CD4-positive, alpha-beta T cell treated with Interleukin-2 at 100 ng/mL for 4 hours (primary cell): ENCODE results near the gene GPN1.
A peak's percentile ranks its signal among the peaks of the same experiment; 100 is the strongest.
"Not testable (repeated sequence)": the region's sequence is repeated elsewhere in the genome, so short reads cannot be mapped to it uniquely, and the experiment has no call there.

Experiments used
- DNase-seq: peaks from one replicate; pipeline ENCODE4 v3.0.0-alpha.2; 2020; ENCODE audit warnings: low spot score

Gene GPN1

DNA sequence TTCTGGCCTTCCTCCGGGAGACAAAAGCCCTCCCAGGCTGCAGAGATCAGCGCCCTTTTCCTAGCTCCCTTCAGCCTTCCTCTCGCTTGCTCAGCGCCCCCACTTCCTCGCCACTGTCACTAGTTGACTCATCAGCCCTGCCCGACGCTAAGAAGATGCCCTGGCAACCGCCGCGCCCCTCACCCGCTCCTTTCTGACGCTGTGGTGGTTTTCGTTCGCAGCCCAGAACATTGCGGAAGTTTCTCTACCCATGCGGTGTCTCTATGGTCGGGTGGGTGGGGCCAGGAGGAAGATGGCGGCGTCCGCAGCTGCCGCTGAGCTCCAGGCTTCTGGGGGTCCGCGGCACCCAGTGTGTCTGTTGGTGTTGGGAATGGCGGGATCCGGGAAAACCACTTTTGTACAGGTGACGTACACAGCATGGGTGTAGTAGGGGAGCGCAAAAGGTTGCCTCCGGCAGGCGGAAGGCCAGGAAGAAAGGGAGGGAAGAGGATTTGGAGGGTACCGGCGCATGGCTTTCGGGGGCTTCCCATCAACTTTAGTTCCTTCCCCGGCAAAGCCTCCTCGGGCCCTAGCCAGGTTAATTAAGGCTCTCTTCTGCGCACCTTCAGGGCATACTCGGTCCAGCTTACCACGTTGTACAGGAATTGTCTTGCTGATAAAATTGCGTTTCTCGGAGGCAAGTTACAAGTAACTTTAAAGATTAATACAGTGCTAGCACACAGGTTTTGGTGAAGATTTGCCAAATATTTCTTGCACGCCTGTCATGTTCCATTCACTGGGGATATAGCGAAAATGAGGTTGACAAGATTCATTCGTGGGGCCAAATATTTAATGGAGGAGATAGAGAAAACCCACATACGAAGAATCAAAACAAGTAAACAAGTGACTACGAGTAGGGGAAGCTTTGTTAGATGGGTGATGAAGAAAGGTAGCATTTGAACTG is at the start of gene GPN1, which contains the start of gene CCDC121:
TSS of gene GPN1 (plus strand) at position 284 of the 943 bp plus-strand sequence. CDS start at position 293, 9 bp downstream.
TSS of gene CCDC121 (minus strand) at position 246 of the 943 bp plus-strand sequence. CDS start 1,213 bp downstream, outside the sequence.
- DNase-seq, result peak; percentile 95

DNA sequence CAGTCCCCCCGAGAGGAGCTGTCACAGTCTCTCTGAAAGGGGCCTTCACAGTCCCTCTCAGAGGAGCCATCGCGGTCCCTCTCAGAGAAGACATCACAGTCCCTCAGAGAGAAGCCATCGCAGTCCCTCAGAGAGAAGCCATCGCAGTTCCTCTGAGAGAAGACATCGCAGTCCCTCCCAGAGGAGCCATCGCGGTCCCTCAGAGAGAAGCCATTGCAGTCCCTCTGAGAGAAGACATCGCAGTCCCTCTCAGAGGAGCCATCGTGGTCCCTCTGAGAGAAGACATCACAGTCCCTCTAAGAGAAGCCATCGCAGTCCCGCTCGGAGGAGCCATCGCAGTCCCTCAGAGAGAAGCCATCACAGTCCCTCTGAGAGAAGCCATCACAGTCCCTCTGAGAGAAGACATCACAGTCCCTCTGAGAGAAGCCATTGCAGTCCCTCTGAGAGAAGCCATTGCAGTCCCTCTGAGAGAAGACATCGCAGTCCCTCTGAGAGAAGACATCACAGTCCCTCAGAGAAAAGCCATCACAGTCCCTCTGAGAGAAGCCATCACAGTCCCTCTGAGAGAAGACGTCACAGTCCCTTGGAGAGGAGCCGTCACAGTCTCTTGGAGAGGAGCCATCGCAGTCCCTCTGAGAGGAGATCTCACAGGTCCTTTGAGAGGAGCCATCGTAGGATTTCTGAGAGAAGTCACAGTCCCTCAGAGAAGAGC is 47.3 kb upstream of the GPN1 start:
- no peak for DNase-seq

DNA sequence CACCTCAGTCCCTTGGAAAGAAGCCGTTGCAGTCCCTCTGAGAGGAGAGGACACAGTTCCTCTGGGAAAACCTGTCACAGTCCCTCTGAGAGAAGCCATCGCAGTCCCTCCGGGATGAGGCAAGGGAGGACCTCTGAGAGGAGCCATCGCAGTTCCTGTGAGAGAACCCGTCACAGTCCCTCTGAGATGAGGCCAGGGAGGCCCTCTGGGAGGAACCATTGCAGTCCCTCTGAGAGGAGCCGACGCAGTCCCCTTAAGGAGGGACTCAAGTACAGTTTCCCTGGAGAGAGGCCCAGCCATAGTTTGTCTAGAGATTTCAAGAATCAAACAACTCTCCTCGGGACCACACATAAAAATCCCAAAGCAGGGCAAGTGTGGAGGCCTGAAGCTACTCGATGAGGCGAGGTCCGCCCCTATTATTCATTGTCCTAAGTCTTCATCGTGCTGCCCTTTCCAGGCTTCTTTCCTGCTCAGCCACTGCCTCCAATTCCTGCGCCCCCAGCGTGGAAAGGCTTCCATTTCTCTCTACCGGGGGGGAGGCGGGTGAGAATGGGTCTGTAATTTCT is 46.6 kb upstream of the GPN1 start:
- DNase-seq, result no peak

DNA sequence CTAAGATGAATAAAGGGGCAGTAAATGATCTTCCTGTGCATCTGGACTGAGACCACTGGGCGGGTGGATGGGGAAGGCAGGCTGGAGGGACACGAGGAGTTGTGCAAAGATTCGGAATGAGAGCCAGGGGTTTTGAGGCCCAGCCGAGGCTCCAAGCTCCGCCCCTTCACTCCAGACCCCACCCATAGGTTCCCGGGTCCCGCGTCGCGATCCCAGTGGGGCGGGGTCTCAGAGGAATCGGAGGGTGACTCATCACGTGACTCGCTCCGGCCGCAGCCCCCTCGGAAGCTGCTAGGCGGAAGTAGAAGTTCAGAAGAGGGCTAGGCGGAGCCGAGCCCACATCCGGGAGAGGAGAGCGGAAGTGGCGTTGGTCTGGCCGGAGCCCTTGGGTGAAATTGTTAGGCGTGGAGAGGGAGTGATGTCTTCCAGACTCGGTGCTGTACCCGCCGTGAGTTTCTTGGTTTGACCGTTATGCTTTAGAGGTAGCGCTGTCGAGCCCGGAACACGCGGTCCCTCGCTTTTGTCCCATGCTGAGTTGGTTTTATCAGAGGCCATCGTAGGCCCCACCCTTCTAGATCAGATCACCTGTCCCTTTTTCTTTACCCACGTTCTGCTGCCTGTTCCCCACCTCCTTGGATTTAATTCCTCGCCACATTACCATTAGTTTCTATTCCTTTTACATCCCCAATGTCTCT is 46.0 kb upstream of the GPN1 start, which contains the start of gene ZNF512:
TSS of gene ZNF512 (plus strand) at position 348 of the 695 bp plus-strand sequence. CDS start at position 419, 71 bp downstream.
- DNase-seq, result peak; percentile 82

DNA sequence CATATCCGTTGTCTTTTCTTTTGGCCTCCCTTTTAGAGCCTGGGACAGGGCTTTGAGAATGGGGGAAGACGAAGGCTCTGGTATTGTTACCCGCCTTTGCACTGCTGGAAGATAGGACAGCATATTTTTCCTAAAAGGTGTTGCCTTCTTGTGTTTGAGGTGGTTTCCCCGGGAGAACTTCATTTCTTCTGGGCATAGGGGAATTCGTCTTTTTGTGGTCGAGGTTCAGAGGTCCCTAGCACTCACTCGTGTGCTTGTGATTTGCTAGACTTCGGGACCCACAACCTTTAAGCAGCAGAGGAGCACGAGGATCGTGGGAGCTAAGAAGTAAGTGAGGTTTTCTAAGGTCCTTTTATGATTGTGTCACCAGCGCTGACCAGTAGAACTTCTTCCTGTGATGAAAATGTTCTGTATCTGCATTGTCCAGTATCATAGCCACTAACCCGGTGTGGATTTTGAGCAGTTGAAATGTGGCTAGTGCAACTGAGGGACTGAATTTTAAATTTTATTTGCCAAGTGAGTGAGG is 45.4 kb upstream of the GPN1 start:
- DNase-seq, result no peak

DNA sequence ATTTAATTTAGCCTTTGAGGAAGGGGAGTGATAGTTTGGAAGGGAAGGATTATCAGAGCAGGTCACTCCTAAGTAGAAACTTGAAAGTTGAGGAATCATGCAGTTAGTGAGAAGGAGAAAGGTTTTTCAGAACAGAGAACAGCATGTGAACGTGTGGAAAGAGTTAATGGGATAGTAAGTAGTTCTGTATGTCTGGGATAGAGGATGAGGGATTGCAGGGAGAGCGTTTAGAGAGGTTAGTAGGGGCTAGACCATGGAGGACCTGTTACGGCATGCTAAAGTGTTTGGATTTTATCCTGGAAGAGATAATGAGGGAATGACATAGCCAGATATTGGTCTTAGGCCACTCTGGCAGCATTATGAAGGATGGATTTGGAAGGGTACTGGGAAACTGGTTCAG is 44.3 kb upstream of the GPN1 start:
- DNase-seq, result no peak

DNA sequence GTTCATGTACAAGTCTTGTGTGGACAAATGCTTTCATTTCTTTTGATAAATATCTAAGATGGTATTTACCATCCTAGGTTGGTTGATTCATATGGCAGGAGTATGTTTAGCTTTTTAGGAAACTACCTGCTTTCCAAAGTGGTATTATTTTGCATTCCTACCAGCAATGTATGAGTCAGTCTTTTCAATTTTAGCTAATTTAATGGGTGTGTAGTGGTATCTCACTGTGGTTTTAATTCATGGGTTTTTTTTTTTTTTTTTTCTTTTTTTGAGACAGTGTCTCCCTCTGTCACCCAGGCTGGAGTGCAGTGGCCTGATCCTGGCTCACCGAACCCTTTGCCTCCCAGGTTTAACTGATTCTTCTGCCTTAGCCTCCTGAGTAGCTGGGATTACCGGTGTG is 41.8 kb upstream of the GPN1 start:
- no peak for DNase-seq

DNA sequence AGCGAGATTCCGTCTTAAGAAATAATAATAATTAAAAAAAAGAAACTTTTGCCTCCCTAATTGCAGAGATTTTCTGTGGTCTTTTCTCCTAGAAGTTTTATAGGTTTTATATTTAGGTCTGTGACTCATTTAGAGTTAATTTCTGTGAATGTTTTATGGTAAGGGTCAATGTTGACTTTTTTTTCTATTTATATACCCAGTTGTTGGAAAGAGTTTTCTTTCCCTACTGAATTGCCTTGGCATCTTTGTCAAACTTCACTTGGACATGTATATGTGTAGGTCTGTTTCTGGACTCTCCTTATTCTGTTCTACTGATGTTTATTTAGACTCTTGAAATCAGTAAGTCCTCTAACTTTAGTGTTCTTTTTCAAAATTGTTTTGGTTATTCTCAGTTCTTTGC is 40.5 kb upstream of the GPN1 start:
- DNase-seq, result no peak

DNA sequence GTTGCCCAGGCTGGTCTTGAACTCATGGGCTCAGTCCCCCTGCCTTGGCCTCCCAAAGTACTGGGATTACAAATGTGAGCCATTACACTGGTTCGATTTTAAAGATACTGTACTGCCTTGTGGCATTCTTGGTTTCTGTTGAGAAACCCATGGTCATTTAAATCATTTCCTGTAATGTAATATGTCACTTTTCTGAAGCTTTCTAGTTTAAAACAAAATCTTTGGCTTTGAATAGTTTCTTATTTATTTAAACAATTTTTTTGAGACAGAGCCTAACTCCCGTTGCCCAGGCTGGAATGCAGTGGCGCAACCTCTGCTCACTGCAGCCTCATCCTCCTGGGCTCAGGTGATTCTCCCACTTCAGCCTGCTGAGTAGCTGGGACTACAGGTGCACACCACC is 37.1 kb upstream of the GPN1 start:
- no peak for DNase-seq

DNA sequence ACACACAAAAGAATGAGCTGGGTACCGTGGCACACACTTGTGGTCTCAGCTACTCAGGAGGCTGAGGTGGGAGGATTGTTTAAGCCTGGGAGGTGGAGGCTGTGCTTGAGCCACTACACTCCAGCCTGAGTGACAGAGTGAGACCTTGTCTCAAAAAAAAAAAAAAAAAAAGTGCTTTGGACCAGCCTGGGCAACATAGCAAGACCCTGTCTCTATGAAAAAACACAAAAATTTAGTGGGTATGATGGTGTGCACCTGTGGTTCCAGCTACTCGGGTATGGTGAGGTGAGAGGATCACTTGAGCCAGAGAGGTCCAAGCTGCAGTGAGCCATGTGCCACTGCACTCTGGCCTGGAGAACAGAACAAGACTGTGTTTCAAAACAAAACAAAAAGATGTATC is 35.6 kb upstream of the GPN1 start:
- DNase-seq, result no peak

DNA sequence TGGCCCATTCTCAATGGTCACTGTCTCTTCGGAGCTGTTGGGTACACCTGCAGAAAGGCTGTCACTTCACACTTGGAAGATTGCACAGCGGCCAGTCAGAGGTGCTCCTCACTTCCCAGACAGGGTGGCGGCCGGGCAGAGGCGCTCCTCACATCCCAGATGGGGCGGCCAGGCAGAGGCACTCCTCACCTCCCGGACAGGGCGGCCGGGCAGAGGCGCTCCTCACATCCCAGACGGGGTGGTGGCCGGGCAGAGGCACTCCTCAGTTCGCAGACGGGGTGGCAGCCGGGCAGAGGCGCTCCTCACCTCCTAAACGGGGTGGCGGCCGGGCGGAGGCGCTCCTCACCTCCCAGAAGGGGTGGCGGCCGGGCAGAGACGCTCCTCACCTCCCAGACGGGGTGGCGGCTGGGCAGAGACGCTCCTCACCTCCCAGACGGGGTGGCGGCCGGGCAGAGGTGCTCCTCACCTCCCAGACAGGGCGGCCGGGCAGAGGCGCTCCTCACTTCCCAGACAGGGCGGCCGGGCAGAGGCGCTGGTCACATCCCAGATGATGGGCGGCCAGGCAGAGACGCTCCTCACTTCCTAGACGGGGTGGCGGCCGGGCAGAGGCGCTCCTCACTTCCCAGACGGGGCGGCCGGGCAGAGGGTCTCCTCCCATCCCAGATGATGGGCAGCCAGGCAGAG is 34.7 kb upstream of the GPN1 start:
- DNase-seq, result not testable (repeated sequence)

DNA sequence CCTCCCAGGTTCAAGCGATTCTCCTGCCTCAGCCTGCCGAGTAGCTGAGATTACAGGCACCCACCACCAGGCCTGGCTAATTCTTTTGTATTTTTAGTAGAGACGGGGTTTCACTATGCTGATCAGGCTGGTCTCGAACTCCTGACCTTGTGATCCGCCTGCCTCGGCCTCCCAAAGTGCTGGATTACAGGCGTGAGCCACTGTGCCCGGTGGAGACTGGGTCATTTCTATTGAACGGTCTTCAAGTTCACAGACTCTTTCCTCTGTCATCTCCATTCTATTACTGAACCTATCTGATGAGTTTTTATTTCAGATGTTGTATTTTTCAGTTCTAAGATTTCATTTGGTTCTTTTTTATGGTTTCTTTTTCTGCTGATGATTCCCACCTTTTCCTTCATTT is 33.4 kb upstream of the GPN1 start:
- not testable (repeated sequence) for DNase-seq

DNA sequence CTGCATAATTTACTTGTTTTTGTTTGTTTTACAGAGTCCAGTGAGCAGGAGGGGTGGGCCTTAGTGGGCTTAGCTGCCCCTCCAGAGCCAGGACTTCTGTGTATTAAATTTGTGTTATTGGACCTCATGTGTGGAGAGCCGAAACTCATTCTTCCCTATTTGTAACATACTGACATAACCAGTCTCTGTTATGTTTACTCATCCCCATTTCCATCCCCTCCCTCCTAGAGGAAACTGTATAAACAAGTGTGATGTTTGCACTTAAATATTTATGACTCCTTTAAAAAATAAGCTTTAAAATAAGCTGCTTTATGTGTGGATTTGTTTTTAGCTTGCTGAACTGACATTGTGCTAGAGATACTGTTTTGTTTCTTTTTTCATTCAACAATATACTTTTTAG is 32.2 kb upstream of the GPN1 start:
- DNase-seq, result no peak

DNA sequence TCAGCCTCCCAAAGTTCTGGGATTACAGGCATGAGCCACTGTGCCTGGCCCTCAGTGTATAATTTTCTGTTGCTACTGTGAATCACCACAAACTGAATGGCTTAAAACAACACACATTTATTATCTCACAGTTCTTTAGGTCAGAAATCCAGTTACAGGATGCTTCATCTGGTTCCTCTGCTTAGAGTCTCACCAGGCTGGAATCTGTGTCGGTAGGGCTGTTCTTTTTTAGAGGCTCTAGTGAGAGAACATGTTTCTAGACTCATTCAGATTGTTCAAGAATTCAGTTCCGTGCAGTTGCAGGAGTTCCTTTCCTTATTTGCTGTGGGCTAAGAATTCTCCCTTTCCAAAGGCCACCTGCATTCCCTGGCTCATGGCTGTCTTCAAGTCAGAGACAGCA is 22.2 kb upstream of the GPN1 start:
- no peak for DNase-seq

DNA sequence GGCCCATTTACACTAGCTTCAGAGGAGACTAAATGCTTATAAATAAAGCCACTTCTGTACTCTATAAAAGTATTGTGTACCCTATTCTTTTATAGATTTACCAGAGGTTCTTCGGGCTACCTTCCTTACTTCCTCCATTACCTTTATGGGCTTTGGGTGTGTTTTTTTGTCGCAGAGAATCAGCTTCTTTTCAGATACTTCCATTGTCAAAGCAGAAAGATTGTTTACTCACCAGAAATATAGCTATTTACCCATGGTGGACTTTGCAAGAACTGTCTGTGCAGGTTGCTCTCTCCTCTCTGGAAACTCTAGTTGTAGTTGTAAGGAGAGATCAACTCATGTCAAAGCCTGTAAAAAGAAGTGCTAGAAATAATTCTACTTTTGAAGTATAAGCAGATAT is 14.9 kb upstream of the GPN1 start:
- DNase-seq, result no peak

DNA sequence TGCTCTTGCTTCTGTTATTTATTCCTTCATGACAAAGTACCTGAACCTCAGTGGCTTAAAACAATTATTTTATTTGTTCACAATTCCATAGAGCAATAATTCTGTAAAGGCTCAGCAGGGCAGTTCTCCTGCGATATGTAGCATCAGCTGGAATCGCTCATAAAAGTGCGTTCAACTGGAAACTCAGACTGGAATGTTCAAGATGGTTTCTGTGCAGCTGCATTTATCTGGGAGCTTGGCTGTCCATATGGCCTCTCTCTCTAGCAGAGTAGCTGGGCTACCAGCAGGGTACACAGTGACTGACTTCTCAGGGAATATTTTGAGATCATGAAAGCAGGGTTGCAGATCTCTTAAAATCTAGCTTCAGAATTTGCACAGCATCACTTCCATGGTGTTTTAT is 13.5 kb upstream of the GPN1 start:
- DNase-seq, result no peak

DNA sequence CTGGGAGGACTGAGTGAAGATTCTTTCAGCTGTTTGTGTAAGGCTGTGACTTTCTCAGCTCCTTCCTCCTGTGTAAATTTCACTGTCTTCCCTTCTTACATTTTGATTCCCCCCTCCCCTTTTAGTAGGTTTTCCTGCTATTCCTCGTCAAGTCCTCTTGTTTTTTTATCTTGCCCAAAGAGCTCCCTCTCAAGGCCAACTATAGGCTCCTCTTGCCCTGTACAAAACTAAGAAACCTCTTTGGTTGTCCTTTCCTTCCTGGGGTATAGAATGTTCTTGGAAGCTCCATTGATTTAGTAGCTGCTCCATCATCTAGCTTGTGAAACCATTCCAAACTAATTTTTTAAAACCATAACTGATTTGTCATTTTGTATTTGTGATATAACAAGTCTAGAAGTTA is 7.3 kb upstream of the GPN1 start:
- DNase-seq, result no peak

DNA sequence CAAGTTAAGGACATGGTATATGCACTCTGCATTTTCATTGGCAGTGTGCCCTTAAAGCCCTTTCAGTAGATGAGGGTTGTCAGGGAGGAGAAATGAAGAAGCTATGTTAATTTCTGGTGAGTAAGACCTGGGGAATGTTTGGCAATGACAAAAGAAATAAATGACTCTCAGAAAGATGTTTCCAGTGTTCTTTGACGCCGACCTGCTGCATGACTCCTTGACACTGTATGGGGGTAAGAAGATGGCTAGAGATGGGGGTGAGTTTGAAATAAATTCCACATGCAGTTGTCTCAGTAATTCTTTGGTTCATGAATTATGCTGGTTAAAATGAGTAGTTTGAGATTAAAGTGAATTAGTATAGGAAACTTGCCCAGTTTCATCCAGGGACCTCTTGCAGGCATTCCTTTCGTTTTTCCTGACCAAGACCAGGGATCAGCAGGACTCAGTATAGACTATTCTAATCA is 5.9 kb upstream of the GPN1 start:
- DNase-seq, result no peak

DNA sequence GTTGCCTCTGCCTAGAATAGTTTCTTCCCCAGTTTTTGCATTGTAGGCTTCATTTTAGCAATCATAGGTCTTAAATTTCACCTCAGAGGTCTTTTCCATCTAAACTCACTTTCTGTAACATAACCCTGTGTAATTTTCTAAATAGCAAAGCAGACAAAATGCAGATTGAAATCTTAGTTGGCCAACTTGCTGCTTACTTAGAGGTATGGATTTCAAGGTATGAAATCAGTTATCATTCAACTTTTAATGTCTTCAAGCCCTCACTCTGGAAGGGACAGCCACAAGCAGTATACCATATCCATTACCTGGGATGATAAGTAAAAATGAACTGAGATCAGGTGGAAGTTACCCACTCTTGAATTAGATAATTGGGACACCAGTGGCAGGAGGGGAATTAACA is 3.9 kb upstream of the GPN1 start:
- no peak for DNase-seq

DNA sequence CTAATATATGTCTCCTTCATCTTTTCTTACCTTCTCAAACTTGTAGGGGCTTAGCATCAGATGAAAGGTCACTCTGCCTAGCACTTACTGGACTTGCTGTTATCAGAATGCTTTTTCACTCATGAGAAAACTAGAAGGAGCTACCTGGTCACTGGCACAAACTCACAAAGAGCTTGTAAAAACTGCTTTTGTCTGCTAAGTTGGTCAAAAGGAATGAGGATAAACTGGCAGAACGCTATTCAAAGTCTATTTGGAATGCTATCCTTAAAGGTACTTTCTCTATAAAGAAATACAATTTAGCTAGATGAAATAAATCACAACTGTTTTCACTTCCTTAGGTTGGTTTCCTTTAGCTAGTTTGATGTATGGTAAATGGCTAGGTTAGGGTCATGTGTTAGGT is 2.5 kb upstream of the GPN1 start:
- not testable (repeated sequence) for DNase-seq

DNA sequence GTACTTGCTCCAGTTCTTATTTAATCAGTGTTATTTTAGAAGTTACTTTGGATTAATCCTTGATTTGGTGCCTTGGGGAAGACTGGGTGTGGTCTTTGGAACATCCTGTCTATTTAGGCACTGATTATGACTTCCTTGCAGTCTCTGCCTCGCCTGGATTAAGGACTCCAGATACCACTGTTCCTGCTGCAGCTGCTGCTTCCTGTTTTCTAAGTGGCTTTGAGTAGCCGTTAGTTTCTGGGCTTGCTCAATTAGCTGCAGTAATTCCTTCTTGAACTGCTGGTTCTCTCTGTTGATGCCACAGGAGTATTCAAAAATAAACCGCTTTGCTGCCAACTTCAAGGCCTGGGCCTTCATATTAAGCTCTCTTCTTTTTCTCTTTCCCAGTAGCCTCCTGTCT is 1.9 kb upstream of the GPN1 start:
- not testable (repeated sequence) for DNase-seq
